Urinary bladder (tissue), 4 donors: ENCODE results near the gene GDF7. TPM values are rescaled to one million over a fixed set of nuclear protein-coding genes. Genes with fewer than 3 reads are reported as not detected.
"Not testable (repeated sequence)": the region's sequence is repeated elsewhere in the genome, so short reads cannot be mapped to it uniquely, and the experiment has no call there.

ENCODE experiments used
- DNase-seq: peaks from one replicate; pipeline ENCODE4 v3.0.0-alpha.2; 2015; ENCODE audit errors: extremely low spot score
- H3K27ac ChIP-seq: one replicate; pipeline ENCODE4 v1.5.1; 2013; ENCODE audit warnings: low read depth, mild to moderate bottlenecking, moderate library complexity
- H3K36me3 ChIP-seq: one replicate; pipeline ENCODE4 v1.6.1; 2013; ENCODE audit warnings: mild to moderate bottlenecking, moderate library complexity; ENCODE audit not compliant: insufficient read depth
- H3K4me1 ChIP-seq: one replicate; pipeline ENCODE4 v1.6.1; 2013; ENCODE audit warnings: mild to moderate bottlenecking, moderate library complexity; ENCODE audit not compliant: insufficient read depth
- H3K4me3 ChIP-seq: one replicate; pipeline ENCODE4 v1.5.1; 2013; ENCODE audit warnings: low read depth, low read length
- WGBS: extraction: QIAGEN DNeasy Blood & Tissue Kit; methylation state at CpG from one replicate; pipeline ENCODE4 v1.1.7; 2013; 5-methylcytosine and 5-hydroxymethylcytosine counted together
- polyA plus RNA-seq: library from polyadenylated mRNA; stranded (reverse); fragments of 200-250 nt; gene quantifications from one replicate; pipeline ENCODE4 v1.2.3, GENCODE V29; 2013
- total RNA-seq: library from RNA; depleted of rRNA; stranded (reverse); fragments of >200 nt; gene quantifications from one replicate; pipeline ENCODE4 v1.2.3, GENCODE V29; 2014
- donor health status: healthy with polysubstance abuse.
- donor health status: healthy.

Gene GDF7
- total and polyA plus RNA-seq, 2 donors = 0.79 to 2.2 TPM

GRCh38 chr2:20689428-20690264 lies 22.7 kb downstream of the GDF7 start:
- no peaks in the 10 kb centered on the region for H3K36me3 ChIP-seq
- DNase-seq = no peak
- 86% methylated on average over 11 of the region's 11 CpGs for WGBS

DNA sequence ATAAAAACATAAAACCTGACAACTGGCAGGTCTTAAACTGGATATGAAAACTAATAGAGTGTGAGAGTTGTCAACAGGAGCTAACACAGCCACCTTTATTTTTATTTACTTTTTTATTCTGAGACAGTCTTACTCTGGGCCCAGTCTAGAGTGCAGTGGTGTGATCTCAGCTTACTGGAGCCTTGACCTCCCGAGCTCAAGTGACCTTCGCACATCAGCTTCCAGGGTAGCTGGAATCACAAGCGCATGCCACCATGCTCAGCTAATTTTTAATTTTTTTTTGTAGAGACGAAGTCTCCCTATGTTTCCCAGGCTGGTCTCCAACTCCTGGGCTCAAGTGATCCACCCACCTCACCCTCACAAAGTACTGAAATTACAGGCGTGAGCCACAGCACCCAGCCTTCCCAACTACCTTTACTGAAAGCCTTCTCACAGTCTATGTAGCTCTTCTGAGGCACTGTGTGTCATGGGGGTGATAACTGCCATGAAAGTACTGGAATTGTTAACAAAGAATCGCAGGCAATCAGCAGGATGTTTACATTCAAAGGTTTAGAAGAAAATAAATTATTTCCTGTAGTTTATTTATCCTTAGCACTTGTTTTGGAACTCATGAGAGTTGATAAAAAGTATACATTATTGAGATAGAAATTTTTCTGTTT lies 24.3 kb downstream of the GDF7 start:
- Histone ChIP-seq H3K4me1 (no peaks in the 10 kb centered on the region), H3K4me3 (no peak overlapping the region), H3K27ac (no peak overlapping the region), H3K36me3 (no peaks in the 10 kb centered on the region)
- no peak for DNase-seq
- 76% methylated on average over 6 of the region's 6 CpGs for WGBS

More at GRCh38 chr2:20689428-20690264, 22.7 kb downstream of the GDF7 start:
- no peak overlapping the region for H3K4me3 ChIP-seq
- H3K27ac ChIP-seq = no peak overlapping the region
- H3K4me1 ChIP-seq = no peaks in the 10 kb centered on the region

GRCh38 chr2:20692081-20692480 lies 25.1 kb downstream of the GDF7 start:
- no peak for DNase-seq
- 87% methylated on average over 2 of the region's 2 CpGs for WGBS

DNA sequence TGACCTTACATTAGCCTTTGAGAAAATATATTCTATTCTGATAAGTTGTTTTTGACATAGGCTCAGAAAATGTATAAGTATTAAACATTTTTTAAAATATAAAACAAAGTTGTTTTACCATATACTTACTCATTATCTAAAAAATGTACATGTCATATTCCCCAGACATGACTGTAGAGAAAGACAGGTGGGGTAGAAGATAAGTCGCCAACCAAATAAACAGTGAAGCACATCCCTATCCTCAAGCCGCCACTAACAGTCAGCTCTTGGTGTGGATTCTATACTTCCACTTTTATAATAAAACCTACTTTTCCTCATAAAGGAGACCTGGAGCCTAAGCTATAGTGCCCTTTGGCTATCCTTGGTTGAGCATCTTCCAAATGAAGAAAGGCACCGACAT lies 26.4 kb downstream of the GDF7 start:
- H3K4me3 ChIP-seq = no peak overlapping the region
- H3K4me1 ChIP-seq = no peaks in the 10 kb centered on the region
- 95% methylated on average over 3 of the region's 3 CpGs for WGBS
- no peak for DNase-seq
- no peak overlapping the region for H3K27ac ChIP-seq
- H3K36me3 ChIP-seq = no peaks in the 10 kb centered on the region

More at GRCh38 chr2:20692081-20692480, 25.1 kb downstream of the GDF7 start:
- no peaks in the 10 kb centered on the region for H3K4me1 ChIP-seq
- no peaks in the 10 kb centered on the region for H3K36me3 ChIP-seq
- H3K27ac ChIP-seq = no peak overlapping the region
- no peak overlapping the region for H3K4me3 ChIP-seq

DNA sequence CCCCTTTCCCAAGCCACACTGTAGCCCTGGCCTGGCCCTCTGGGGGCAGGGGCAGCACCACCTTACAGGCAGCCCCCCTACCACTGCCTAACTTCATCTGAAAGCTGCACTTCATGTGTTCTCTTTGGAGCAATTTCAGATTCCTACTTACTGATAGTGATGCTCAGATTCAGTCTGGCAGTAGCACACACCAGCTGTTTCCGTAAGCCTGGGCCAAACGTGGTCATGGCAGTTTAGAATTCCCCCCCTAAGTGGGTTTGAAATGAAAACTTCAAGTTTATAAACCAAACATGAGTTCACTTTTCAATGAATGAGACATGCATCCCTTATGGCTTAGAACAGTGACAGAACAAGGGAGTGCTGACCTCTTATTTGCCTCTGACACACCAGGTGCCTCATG lies 29.4 kb downstream of the GDF7 start:
- Histone ChIP-seq H3K36me3 (peaks cover 2% of the 10 kb centered on the region), H3K4me1 (no peaks in the 10 kb centered on the region), H3K27ac (no peak overlapping the region), H3K4me3 (no peak overlapping the region)
- WGBS = 75% methylated on average over 2 of the region's 2 CpGs
- no peak for DNase-seq

GRCh38 chr2:20697322-20697934 lies 30.5 kb downstream of the GDF7 start:
- 97% methylated on average over 2 of the region's 2 CpGs for WGBS
- no peak overlapping the region for H3K4me3 ChIP-seq
- no peak for DNase-seq
- no peak overlapping the region for H3K27ac ChIP-seq
- H3K36me3 ChIP-seq = peaks cover 2% of the 10 kb centered on the region
- no peaks in the 10 kb centered on the region for H3K4me1 ChIP-seq

DNA sequence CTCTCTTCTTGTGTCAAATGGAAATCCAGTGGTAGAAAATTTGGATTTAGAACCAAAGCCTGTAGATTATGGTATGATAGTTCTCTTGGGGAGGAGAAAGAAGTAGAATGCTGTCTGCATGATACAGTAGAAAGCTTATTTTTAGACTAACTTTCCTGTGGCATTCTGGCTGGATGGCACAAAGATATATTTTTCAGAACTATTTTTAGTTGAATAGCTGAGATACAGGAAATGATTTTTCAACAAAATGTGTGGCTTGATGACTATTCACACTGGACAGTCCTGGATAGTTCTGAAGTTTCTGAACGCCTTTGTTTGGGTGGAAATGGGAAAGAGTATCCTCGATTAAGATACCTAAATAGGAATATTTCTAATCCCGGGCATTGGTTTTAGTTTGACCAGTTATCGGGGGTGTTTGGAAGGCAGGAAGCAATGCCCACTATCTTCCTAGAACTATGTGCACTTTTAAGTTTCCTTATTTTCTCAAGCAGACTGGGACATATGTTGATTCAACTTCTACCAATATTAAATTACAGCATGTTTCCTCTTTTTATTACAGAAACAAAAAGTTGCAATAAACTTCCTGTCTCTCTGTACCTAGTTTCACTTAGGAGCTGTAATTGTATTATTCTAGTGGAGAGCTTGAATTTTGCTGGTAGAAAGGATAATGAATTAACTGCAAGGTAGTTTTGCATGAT lies 32.1 kb downstream of the GDF7 start:
- WGBS = 74% methylated on average over 4 of the region's 4 CpGs
- Histone ChIP-seq H3K27ac (no peak overlapping the region), H3K36me3 (peaks cover 2% of the 10 kb centered on the region), H3K4me3 (no peak overlapping the region), H3K4me1 (no peaks in the 10 kb centered on the region)
- DNase-seq = no peak

- 96% methylated on average over 5 of the region's 5 CpGs for WGBS
- Histone ChIP-seq H3K4me3 (no peak overlapping the region), H3K4me1 (no peaks in the 10 kb centered on the region), H3K27ac (no peak overlapping the region), H3K36me3 (peaks cover 2% of the 10 kb centered on the region)
- no peak for DNase-seq
These were observed 35.6 kb downstream of the GDF7 start for GRCh38 chr2:20702563-20702962.

- DNase-seq = no peak
- H3K4me1 ChIP-seq = no peaks in the 10 kb centered on the region
- H3K4me3 ChIP-seq = no peak overlapping the region
- no peak overlapping the region for H3K27ac ChIP-seq
- H3K36me3 ChIP-seq = peaks cover 2% of the 10 kb centered on the region
- WGBS = 27% methylated on average over 1 of the region's 1 CpG
These were observed 37.9 kb downstream of the GDF7 start for GRCh38 chr2:20704886-20705285.

GRCh38 chr2:20706217-20706616 lies 39.3 kb downstream of the GDF7 start:
- H3K4me1 ChIP-seq = no peaks in the 10 kb centered on the region

GRCh38 chr2:20706786-20707185 lies 39.8 kb downstream of the GDF7 start:
- Histone ChIP-seq H3K4me3 (no peak overlapping the region), H3K27ac (no peak overlapping the region), H3K36me3 (no peaks in the 10 kb centered on the region), H3K4me1 (no peaks in the 10 kb centered on the region)
- WGBS = 59% methylated on average over 3 of the region's 3 CpGs
- DNase-seq = no peak

More at GRCh38 chr2:20706217-20706616, 39.3 kb downstream of the GDF7 start:
- Histone ChIP-seq H3K4me3 (no peak overlapping the region), H3K27ac (no peak overlapping the region), H3K36me3 (no peaks in the 10 kb centered on the region)
- WGBS = 98% methylated on average over 2 of the region's 2 CpGs
- DNase-seq = no peak

DNA sequence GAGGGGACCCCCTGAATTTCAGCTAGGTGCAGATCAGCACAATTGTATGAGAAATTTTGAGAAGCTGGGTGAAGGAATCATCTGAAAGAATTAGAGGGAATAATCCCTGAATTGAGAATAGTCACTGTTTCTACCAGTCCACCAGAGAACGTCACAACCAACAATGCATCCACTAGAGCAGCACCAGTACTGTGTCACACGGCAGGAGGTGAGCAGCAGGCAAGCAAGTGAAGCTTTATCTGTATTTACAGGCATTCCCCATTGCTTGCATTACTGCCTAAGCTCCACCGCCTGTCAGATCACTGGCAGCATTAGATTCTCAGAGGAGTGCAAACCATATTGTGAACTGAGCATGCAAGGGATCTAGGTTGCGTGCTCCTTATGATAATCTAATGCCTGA lies 40.7 kb downstream of the GDF7 start:
- 73% methylated on average over 4 of the region's 4 CpGs for WGBS
- no peak for DNase-seq

DNA sequence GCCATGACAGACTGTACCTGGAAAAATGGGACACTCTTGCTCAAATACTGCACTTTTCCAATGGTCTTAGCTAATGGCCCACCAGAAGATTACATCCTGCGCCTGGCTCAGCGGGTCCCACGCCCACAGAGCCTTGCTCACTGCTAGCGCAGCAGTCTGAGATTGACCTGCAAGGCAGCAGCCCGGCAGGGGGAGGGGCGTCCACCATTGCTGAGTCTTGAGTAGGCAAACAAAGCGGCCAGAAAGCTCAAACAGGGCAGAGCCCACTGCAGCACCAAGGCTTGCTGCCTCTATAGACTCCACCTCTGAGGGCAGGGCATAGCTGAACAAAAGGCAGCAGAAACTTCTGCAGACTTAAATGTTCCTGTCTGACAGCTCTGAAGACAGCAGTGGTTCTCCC lies 44.7 kb downstream of the GDF7 start:
- not testable (repeated sequence) for H3K4me3 ChIP-seq, H3K36me3 ChIP-seq, DNase-seq, H3K27ac ChIP-seq, H3K4me1 ChIP-seq
- WGBS = 97% methylated on average over 7 of the region's 7 CpGs

More for the DNA sequence above, 40.7 kb downstream of the GDF7 start:
- Histone ChIP-seq H3K27ac (no peak overlapping the region), H3K4me1 (no peaks in the 10 kb centered on the region), H3K4me3 (no peak overlapping the region), H3K36me3 (no peaks in the 10 kb centered on the region)
